ENCODE data around the gene MAP6D1. TPM values are rescaled to one million over a fixed set of nuclear protein-coding genes. Genes with fewer than 3 reads are reported as not detected.

Gene MAP6D1
- total and polyA plus RNA-seq, 9 of the 15 experiments (the other 6 are each of a cell fraction or from before 2014, with no cell fraction given): 0.16 to 1.5 (median 0.44) TPM; not detected in 3

GRCh38 chr3:183801601-183802000, 23.8 kb downstream of the MAP6D1 start:
- no TSS peak for BruUV-seq (replicated peaks)
- no peak overlapping the region for H3K9ac ChIP-seq (ENCODE audit: insufficient read depth in 1 of 2, low read depth in 2 of 2, low read length in 2 of 2)
- peaks cover 80% of the 10 kb centered on the region for H3K36me3 ChIP-seq (ENCODE audit: control insufficient read depth, insufficient read depth, low read length)
- no peaks in the 10 kb centered on the region; the same call in 1 of the 2 replicates for H4K20me1 ChIP-seq (replicated peaks; ENCODE audit: control insufficient read depth, insufficient read depth, low read length)
- CTCF ChIA-PET (ENCODE audit: low intra/inter-chr PET ratio): no interaction called here
- DNase-seq (ENCODE audit: extremely low read depth in 1 of 4, low spot score in 3 of 4) (no peak), ATAC-seq (no peak), FAIRE-seq (no peak)
- no peak overlapping the region for H3K27ac ChIP-seq (ENCODE audit: extremely low read depth, low read depth, low read length)
- H3K9me3 ChIP-seq (replicated peaks; ENCODE audit: control insufficient read depth, insufficient read depth, low read depth, low read length): no peaks in the 10 kb centered on the region
- H2AFZ ChIP-seq (ENCODE audit: low read depth, low read length): no peak overlapping the region
- no peak overlapping the region for H3K4me2 ChIP-seq (ENCODE audit: insufficient read depth, low read length)
- intact Hi-C loops (cut with micrococcal nuclease): no loop called here
- H3K4me3 ChIP-seq: no peak overlapping the region
- 88% methylated on average over 5 of the region's 5 CpGs for WGBS (ENCODE audit: insufficient coverage, low coverage, missing lambda C conversion rate)
- H3K79me2 ChIP-seq (ENCODE audit: control insufficient read depth, insufficient read depth, low read length): no peaks in the 10 kb centered on the region
- no peaks in the 10 kb centered on the region for H3K27me3 ChIP-seq (ENCODE audit: control insufficient read depth in 2 of 2, insufficient read depth in 2 of 2, low read length in 2 of 2)
- H3K9me1 ChIP-seq (ENCODE audit: control insufficient read depth, insufficient read depth, low read length): no peaks in the 10 kb centered on the region
- TF ChIP-seq SETDB1 (IDR thresholded peaks at IDR 0.05; ENCODE audit: low read length) (no peak), ZBTB49 (CRISPR knock-in tag; IDR thresholded peaks at IDR 0.05; ENCODE audit: borderline replicate concordance) (no peak), ETV1 (tag; conservative IDR thresholded peaks at IDR 0.05; ENCODE audit: low read depth) (no peak), CBFA2T3 (IDR thresholded peaks at IDR 0.05) (no peak), U2AF1 (optimal IDR thresholded peaks at IDR 0.05; ENCODE audit: low read depth, low read length) (no peak), PRDM10 (IDR thresholded peaks at IDR 0.05; ENCODE audit: partially characterized antibody) (no peak)
- POLR2A ChIA-PET: no interaction called here
- in situ Hi-C loops (cut with MboI): no loop called here
- H3K4me1 ChIP-seq (replicated peaks in 1 of 2; ENCODE audit: control insufficient read depth in 2 of 2, insufficient read depth in 2 of 2, low read length in 2 of 2): no peaks in the 10 kb centered on the region; a peak in 2 of 5 replicates
